Stimulated activated CD4-positive, alpha-beta T cell treated with anti-CD3 and anti-CD28 coated beads, Interleukin-4, amount 100 ng/mL, for 48 hours (primary cell): ENCODE results near the gene ALS2.
"Not testable (repeated sequence)": the region's sequence is repeated elsewhere in the genome, so short reads cannot be mapped to it uniquely, and the experiment has no call there.

ENCODE experiments used
- DNase-seq, 2 donors: peaks; one replicate each; pipeline ENCODE4 v3.0.0-alpha.2; 2020; ENCODE audit warnings: low read depth in 2 of 2

The ALS2 gene

DNA sequence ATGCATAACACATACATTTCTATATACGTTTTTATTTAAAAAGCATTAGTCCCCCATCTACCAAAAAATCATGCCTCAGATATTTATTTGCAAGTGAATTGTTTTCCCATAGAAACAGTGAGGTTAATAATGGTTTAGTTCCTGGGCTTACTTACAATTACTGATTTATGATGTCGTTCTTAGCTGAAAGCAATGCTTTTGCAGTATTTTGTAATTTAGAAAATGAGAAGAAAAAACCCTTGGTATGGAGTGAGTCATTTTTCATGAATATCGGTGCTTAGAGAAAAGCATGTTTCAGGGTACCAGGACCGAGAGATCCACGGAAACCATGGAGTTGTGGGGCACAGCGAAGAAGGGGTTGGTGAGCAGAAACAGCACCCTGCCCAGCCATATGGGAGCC lies 13.6 kb upstream of the ALS2 start:
- no peak for DNase-seq

DNA sequence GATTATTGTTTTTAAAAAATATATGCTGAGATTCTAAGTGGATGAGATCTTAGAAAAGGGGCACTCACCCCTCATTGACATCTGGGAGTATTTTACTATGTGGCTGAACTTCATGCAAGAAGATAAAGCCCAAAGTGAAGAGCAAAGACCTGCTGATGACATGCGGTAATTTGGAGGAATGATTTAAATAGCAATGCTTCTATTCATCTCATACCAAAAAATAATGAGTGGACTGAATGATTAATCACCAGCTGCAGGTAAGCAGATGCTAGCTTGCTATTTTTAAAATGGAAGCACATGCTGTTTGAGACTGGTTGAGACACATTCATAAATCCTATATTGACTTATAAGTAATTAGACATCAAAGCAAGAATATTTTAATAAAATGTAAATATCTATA lies 12.9 kb upstream of the ALS2 start:
- no peak for DNase-seq

- no peak for DNase-seq
Measured at GRCh38 chr2:201790989-201791388, 10.3 kb upstream of the ALS2 start.

DNA sequence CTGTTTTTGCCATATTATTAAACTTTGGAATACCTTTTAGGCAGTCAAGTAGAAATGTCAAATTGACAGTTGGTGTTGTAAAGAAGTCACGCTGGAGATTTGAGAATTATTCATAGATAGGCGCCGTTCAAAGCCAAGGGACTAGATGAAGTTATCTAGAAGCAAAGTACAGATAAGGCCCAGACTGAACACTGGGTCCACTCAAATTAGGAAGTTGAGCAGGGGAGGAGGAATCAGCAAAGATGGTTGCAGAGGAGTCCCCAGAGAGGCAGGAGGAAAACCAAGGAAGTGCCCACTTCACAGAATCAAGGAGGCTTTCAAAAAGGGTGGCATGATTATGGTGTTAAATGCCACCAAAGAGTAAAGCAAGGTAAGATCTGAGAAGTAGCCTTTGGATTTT lies 9.6 kb upstream of the ALS2 start:
- no peak for DNase-seq

DNA sequence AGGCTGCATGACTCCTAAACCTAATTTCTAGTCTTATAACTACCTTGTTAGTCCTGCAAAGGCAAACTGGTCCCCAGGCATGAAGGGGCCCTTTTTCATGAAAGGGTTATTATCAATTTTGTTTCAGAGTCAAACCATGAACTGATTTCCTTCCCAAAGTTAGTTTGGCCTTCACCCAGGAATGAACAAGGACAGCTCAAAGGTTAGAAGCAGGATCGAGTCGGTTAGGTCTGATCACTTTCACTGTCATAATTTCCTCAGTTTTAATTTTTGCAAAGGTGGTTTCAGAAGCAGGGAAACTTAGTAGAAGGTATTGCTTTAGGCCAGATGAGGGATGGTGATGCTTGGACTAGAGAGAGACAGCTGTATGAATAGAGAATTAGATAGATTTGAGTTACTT lies 8.7 kb upstream of the ALS2 start:
- DNase-seq = no peak

DNA sequence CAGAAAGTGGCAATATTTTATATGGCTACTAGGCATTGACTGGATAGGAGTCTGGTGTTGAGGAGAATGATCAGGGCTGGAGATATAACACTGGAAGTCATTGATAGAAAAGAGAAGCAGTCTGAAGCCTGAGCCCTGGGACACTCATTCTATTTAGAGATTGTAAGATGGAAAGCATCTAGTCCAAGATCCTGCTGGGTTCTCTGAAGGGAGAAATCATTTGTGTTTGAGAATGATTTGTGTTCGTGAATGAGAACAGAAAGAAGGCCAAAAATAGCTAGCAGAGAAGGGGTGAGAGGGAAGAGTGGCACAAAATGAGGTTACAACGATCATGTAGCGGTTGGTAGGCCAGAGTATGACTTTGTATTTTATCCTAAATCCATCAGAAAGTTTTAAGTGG lies 7.6 kb upstream of the ALS2 start:
- no peak for DNase-seq

- DNase-seq = no peak
Measured at GRCh38 chr2:201786471-201786870, 5.7 kb upstream of the ALS2 start.

DNA sequence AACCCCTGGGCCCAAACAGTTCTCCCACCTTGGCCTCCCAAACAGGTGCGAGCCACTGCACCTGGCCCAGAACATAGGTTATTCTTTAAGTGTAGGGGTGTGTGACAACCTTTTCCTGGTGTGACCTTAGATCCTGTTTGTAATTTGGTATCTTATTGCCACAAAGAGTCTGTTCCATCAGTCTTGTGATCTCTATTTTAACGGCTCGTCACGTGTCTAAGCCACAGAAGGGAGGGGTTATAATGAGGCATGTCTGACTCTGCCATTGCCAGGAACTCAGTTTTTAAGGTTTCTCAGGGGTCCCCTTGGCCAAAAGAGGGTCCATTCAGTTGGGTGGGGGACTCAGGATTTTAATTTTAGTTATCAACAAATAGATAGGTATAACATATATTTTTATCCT lies 4.4 kb upstream of the ALS2 start:
- no peak for DNase-seq

DNA sequence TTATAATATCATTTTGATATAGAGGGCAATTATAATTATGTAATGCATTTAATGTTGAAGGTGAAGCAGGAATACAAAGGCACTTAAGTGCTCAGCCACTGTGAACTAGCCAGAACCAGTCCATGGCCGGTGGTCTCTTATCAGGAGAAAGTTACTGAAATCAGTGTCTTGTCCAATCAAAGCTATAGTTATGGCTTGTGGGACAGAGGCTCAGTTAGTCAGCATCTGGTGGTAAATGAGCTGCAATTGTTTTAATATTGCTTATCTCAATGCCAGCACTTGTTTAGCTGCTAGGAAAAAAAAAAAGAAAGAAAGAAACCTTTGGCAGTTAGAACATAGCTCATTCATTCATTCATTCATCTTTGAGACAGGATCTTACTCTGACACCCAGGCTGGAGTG lies 3.8 kb upstream of the ALS2 start:
- DNase-seq = no peak

GRCh38 chr2:201781557-201782051 lies 871 bp upstream of the ALS2 start:
- DNase-seq = peak in 1 of 2 donors; percentile 4

GRCh38 chr2:201779901-201780673 lies 646 bp downstream of the ALS2 start:
- peak in 1 of 2 donors; percentile 8 for DNase-seq

GRCh38 chr2:201777869-201778268 lies 2.9 kb downstream of the ALS2 start:
- DNase-seq = no peak

DNA sequence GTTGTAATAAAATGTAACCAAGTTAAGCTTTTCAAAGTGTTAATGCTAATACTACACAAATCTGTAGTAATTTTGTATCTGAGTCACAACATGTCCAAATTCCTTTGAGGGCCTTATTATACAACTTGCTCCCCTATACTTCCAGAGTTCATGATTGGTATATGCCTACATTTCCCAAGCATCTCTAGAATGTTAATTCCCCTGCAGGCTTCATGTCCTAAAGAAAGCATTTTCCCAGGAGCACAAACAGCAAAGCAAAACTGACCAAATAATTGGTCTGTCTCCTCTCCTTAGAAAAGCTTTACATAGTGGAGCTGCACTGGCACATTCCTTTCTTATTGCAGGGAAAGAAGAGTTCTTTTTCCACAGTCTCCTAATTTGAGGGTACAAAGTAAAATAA lies 3.7 kb downstream of the ALS2 start:
- DNase-seq = no peak

DNA sequence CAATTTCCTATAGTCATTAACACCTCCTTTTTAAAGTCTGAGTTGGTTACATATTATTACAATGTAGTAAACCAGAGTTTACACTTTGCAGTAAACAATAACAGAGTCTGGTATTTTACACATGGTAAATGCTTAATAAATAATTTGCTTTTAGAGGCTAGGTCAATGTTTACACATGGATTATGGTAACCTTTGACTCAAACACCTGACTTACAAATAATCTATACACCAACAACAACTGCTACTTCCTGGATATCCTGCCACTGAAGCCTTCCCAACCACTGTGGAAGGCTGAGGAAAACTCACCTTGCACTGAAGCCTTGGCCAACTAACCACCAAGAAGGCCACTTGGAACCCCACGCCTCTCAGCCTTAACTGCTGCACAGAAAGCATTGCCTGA lies 5.4 kb downstream of the ALS2 start:
- DNase-seq = no peak

DNA sequence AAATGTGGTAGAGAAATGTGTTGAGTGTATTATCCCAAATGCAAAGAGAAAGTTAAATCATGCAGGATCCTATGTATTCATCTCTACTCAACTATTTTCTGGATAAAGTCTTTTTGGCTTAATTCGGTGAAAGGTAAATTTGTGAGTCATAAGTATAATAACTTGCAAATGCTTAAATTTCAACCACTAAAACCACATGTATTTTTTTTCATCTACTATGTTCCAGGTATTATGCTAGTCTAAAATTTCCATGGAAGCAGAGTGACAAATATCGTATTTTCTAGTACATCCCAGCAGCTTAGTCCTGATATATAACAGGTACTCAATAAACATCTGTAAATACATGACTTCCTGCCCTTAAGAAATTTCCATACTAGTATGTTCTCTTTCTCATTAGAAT lies 6.2 kb downstream of the ALS2 start:
- no peak for DNase-seq

DNA sequence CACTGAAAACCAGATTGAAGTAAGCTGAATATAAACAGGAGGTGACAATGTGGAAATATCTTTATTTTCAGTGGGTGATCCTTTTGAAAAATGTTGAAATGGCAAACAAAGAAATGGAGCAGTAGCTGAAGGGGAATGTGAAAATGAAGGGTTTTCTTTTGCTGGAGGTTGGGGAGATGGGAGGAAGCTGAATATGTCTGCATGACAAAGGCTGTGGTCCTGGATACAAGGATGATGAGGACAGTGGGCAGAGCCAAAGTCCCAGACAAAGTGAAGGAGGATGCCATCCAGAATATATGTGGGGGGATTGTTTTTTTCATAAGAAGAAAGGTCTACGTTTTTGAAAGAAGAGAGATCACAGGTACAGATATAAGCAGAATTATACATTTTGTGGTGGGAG lies 6.7 kb downstream of the ALS2 start:
- no peak for DNase-seq

DNA sequence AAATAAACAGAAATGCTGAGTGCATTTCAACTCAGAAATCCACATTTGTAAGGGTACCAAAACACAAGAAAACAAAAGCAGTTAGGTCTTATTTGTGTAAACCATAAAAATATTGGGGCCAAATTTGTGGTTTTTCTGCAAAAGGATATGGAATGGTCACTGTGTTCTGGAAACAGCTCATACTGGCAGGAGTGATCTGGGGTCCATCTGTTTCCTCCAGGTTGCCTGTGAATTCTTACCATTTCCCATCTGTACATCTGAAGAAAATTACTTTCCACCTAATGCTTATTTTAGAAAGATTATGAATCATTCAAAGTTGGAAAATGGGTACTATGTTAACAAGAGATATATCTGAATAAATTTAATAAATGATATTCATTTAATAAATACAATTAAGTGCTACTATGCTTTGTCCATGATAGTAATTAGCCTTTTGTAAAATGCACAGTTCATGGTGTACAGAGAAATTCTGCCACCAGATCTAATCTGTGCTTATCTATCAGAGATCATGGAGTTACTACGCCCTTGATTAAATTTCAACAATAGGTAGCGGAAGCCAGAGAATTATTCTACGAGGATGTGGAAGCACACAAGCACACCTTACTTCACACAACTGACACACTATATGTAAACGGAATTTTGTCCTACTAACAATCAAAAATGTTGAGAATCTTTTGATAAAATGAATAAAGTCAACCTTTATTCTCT lies 10.9 kb downstream of the ALS2 start:
- DNase-seq = no peak

- DNase-seq = no peak
Measured at GRCh38 chr2:201768918-201769317, 11.8 kb downstream of the ALS2 start.

DNA sequence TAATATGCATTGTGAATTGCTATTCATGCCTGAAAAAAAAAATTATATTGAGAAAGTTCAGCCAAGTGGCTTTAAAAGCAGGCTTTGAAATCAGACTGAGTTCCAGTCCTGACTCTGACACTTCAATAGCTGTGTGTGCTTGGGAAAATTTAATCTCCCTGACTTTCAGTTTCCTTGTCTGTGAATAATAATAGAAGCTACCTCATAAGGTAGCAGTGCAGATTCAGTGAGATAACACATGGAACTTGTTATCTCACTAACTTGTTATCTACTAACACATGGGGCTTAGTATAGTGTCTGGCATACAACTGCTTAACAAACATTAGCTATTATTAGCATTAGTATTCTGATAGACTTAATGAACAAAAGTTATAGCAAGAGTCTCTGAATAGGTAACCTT lies 14.9 kb downstream of the ALS2 start:
- no peak for DNase-seq

DNA sequence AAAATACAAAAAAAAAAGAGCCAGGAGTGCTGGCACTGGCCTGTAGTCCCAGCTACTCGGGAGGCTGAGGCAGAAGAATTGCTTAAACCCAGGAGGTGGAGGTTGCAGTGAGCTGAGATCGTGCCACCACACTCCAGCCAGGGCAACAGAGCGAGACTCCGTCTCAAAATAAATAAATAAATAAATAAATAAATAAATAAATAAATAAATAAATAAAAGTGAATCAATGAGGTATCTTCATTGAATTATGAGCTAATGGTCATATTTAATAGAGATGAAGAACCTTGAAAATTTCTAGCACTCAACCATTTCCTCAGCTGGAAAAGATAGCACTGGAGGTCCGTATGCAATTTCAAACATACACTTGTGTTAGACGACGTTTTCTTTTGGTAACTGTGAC lies 16.3 kb downstream of the ALS2 start:
- DNase-seq = not testable (repeated sequence)

- DNase-seq = no peak
Measured at GRCh38 chr2:201761101-201761500, 19.6 kb downstream of the ALS2 start.

DNA sequence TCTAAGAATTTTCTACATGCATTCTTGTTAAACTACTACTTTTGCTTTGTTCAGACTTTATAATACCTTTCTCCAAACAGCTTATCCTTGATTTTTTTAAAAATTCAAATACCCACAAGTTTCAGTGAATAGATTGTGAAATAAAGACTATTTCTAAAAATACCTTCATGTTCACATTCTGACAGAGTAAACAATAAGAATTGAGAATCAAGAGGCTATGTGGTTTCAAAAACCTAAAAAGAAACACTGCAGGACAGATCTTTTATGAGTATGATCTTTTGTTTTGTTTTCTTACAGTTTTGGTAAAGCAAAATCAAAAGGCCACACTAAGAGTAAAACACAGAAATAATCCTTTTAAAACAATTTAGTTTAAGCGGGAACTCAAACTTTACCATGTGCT lies 21.2 kb downstream of the ALS2 start:
- no peak for DNase-seq

GRCh38 chr2:201758873-201759272 lies 21.9 kb downstream of the ALS2 start:
- no peak for DNase-seq
